Measurements from ENCODE around the gene CCDC175.
A peak's percentile ranks its signal among the peaks of the same experiment; 100 is the strongest.

The CCDC175 gene

DNA sequence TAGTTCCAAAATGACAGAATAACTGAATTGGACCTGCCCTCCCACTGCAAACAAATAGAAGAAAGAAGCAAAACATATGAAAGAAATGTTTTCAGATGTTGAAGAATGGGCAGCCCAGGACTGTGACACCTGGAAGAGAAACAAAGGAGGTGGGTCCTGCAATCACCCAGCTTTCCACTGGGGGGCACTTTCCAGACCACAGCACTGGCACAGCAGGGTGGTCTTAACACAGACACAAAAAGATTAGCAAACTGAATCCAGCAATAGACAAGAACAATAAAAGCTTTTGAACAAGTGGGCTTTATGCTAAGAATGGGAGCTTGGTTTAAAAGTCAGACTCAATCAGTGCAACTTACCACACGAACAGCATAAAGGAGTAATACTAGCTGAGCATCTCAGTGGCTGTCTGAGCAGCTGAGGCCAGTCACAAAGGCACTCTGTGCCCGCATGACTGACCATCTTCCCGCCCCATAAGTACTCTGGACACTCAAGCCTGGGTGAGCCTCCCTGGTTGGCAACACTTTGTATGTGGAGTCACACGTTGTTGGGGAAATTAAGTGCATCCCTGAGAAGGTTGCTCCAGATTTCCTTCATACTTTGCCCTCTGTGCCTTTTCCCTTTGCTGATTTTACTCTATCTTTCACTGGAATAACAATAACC lies 64.6 kb downstream of the CCDC175 start:
- peak; percentile 7 for DNase-seq (ENCODE audit: low read depth)
- TF ChIP-seq MYC (IDR thresholded peaks at IDR 0.05; ENCODE audit: low read depth, low read length), result no peak
- TF ChIP-seq, protein P1, sequence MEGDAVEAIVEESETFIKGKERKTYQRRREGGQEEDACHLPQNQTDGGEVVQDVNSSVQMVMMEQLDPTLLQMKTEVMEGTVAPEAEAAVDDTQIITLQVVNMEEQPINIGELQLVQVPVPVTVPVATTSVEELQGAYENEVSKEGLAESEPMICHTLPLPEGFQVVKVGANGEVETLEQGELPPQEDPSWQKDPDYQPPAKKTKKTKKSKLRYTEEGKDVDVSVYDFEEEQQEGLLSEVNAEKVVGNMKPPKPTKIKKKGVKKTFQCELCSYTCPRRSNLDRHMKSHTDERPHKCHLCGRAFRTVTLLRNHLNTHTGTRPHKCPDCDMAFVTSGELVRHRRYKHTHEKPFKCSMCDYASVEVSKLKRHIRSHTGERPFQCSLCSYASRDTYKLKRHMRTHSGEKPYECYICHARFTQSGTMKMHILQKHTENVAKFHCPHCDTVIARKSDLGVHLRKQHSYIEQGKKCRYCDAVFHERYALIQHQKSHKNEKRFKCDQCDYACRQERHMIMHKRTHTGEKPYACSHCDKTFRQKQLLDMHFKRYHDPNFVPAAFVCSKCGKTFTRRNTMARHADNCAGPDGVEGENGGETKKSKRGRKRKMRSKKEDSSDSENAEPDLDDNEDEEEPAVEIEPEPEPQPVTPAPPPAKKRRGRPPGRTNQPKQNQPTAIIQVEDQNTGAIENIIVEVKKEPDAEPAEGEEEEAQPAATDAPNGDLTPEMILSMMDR (IDR thresholded peaks at IDR 0.05; ENCODE audit: low read depth, low read length), result peak; percentile 63
- H3K4me3 ChIP-seq (ENCODE audit: low read depth, low read length), result no peak overlapping the region

DNA sequence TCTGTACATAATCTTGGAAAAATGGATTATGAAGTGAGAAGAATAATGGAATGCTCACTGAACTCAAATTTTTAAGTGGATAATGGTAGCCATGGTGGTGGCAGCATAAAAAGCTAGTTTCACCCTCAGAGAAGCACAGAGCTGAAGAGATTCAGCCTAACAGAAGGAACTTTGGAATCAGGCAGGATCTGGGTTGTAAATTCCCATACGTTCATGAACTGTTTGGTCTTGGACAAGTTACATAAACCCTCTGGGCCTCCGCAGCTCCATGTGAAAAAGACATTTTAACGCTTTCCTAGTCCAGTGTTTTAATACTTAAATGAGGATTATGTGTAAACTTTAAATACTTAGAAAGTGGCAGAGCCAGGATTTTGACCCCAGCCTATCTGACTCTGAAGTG lies 65.6 kb downstream of the CCDC175 start:
- no peak for DNase-seq (ENCODE audit: low read depth)
- H3K4me3 ChIP-seq (ENCODE audit: low read depth, low read length), result no peak overlapping the region
- no peak for TF ChIP-seq POLR2A (IDR thresholded peaks at IDR 0.05; ENCODE audit: extremely low read depth, insufficient read length)
- TF ChIP-seq, protein P1 (IDR thresholded peaks at IDR 0.05; ENCODE audit: low read depth, low read length), result no peak
- TF ChIP-seq MYC (IDR thresholded peaks at IDR 0.05; ENCODE audit: low read depth, low read length), result no peak
- TF ChIP-seq, protein P2, sequence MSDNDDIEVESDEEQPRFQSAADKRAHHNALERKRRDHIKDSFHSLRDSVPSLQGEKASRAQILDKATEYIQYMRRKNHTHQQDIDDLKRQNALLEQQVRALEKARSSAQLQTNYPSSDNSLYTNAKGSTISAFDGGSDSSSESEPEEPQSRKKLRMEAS (IDR thresholded peaks at IDR 0.05; ENCODE audit: low read depth, low read length), result no peak

DNA sequence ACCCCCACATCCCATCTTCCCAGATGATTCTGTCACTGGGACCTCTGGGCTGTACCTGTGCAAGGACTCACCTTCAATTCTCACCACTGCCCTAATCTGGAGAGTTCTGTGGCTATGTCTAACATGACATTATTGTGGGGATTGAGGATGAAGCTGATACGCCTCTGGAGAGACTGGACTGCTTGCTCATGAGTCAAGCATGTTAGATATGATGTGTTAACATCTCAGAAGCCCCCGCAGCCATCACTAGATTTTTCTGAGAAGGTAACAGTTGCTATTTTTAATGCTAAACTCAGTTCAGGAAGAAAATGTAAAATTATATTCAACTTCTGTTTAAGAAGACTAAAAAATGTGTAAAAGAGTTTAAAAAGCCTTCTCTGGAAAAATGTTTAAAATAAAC lies 66.6 kb downstream of the CCDC175 start:
- no peak for DNase-seq (ENCODE audit: low read depth)

DNA sequence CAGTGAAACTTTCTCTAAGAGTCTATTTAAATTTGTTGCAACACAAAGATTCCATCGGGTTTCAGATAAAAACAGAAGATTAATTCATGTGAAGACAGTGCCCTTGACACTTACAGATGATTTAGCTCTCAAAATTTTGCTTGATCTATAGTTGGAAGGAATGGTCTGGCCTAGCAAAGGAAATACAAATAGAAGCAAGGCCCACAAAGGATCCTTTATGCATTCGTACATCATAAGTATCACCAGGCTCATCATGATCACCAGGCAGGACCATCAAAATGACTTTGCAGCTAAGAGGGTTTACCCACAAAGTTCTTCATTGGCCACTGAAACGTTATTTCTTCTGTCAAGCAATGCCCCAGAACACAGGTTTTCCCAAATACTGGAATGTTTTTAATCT lies 67.5 kb downstream of the CCDC175 start:
- no peak for DNase-seq (ENCODE audit: low read depth)
- TF ChIP-seq POLR2A (IDR thresholded peaks at IDR 0.05; ENCODE audit: extremely low read depth, insufficient read length) (no peak), MYC (IDR thresholded peaks at IDR 0.05; ENCODE audit: low read depth, low read length) (no peak)
- TF ChIP-seq, protein P1 (IDR thresholded peaks at IDR 0.05; ENCODE audit: low read depth, low read length), result no peak
- TF ChIP-seq, protein P2 (IDR thresholded peaks at IDR 0.05; ENCODE audit: low read depth, low read length), result no peak
- no peak overlapping the region for H3K4me3 ChIP-seq (ENCODE audit: low read depth, low read length)

More for the DNA sequence above, 66.6 kb downstream of the CCDC175 start:
- TF ChIP-seq POLR2A (IDR thresholded peaks at IDR 0.05; ENCODE audit: extremely low read depth, insufficient read length) (no peak), MYC (IDR thresholded peaks at IDR 0.05; ENCODE audit: low read depth, low read length) (no peak)
- TF ChIP-seq, protein P2 (IDR thresholded peaks at IDR 0.05; ENCODE audit: low read depth, low read length), result no peak
- TF ChIP-seq, protein P1 (IDR thresholded peaks at IDR 0.05; ENCODE audit: low read depth, low read length), result no peak
- H3K4me3 ChIP-seq (ENCODE audit: low read depth, low read length), result no peak overlapping the region

DNA sequence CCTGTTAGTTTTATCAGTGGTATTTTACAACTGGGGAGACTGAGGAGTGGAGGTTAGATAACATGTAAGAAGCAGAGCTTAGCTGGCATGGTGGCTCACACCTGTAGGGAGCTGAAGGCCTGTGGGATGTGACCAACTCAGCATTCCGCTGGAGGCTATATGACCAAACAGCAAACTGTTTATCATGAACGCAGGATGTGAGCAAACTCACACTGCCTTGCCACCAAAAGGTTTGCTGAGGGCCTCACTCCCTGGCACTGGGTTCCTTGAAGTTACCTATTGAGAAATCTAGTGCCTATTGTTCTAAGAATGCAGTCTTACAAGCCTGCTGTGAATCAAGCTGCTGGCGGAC lies 68.9 kb downstream of the CCDC175 start:
- no peak for DNase-seq (ENCODE audit: low read depth)
- TF ChIP-seq, protein P1 (IDR thresholded peaks at IDR 0.05; ENCODE audit: low read depth, low read length), result no peak
- TF ChIP-seq POLR2A (IDR thresholded peaks at IDR 0.05; ENCODE audit: extremely low read depth, insufficient read length), result no peak
- TF ChIP-seq, protein P2 (IDR thresholded peaks at IDR 0.05; ENCODE audit: low read depth, low read length), result no peak
- no peak for TF ChIP-seq MYC (IDR thresholded peaks at IDR 0.05; ENCODE audit: low read depth, low read length)
- H3K4me3 ChIP-seq (ENCODE audit: low read depth, low read length), result no peak overlapping the region
